IMR-90 (cell line): Measurements from ENCODE around the gene NTRK3. TPM values are rescaled to one million over a fixed set of nuclear protein-coding genes. Genes with fewer than 3 reads are reported as not detected.

Experiments used
- ATAC-seq: fragments of 200-7000 bp; cut with Tn5 transposase; 2 replicates; pipeline ENCODE4 v1.9.1; 2020; ENCODE audit warnings: low read depth, mild to moderate bottlenecking, moderate library complexity
- BruUV-seq: library from RNA; stranded (reverse); fragments of 400-500 nt; replicated peaks from 2 replicates; lab custom pipeline; 2021; lab: Mats Ljungman, UMichigan
- CTCF ChIA-PET: fragments of 300-600 bp; formaldehyde crosslinking; extraction: SDS; loops from one replicate; lab custom pipeline; 2021; ENCODE audit warnings: antibody characterized with exemption; lab: Yijun Ruan, JAX
- POLR2A ChIA-PET: fragments of 300-600 bp; sonication (Branson Sonifier 250); formaldehyde crosslinking; loops from one replicate; lab custom pipeline; 2022; ENCODE audit warnings: antibody characterized with exemption; ENCODE audit not compliant: unreplicated experiment; lab: Charles Lee
- DNase-seq: peaks from one replicate; pipeline ENCODE4 v3.0.0; 2013
- H2AFZ ChIP-seq: replicated peaks from 2 replicates; pipeline ENCODE3; 2013; ENCODE audit warnings: low read length, mild to moderate bottlenecking; ENCODE audit not compliant: poor library complexity
- H2AK5ac ChIP-seq: 2 replicates; pipeline ENCODE4 v1.6.1; 2013; ENCODE audit warnings: low read depth, low read length, inconsistent platforms
- H2AK9ac ChIP-seq: replicated peaks from 2 replicates; pipeline ENCODE3; 2013; ENCODE audit warnings: mild to moderate bottlenecking, low read depth, low read length, moderate library complexity; ENCODE audit not compliant: poor library complexity
- H2BK120ac ChIP-seq: 2 replicates; pipeline ENCODE4 v1.6.1; 2013; ENCODE audit warnings: low read depth, low read length, inconsistent platforms
- H2BK15ac ChIP-seq: 3 replicates; pipeline ENCODE4 v1.6.1; 2013; ENCODE audit warnings: low read depth, low read length, inconsistent platforms
- H2BK20ac ChIP-seq: 2 replicates; pipeline ENCODE4 v1.6.1; 2013; ENCODE audit warnings: low read depth, mild to moderate bottlenecking, inconsistent platforms, low read length, moderate library complexity
- H2BK5ac ChIP-seq: 2 replicates; pipeline ENCODE4 v1.6.1; 2013; ENCODE audit warnings: mild to moderate bottlenecking, low read depth, low read length, inconsistent platforms; ENCODE audit not compliant: poor library complexity, severe bottlenecking
- H3K14ac ChIP-seq: replicated peaks from 2 replicates; pipeline ENCODE4 v1.6.1; 2013; ENCODE audit warnings: low read depth, low read length, inconsistent platforms
- H3K18ac ChIP-seq: 2 replicates; pipeline ENCODE4 v1.6.1; 2013; ENCODE audit warnings: low read depth, low read length, control low read depth
- H3K23ac ChIP-seq: 2 replicates; pipeline ENCODE4 v1.6.1; 2013; ENCODE audit warnings: low read depth, low read length, inconsistent platforms
- H3K27ac ChIP-seq: 2 replicates; pipeline ENCODE4 v1.5.1; 2013; ENCODE audit warnings: mild to moderate bottlenecking, control low read depth, low read length; ENCODE audit not compliant: insufficient read depth
- H3K27me3 ChIP-seq: 2 replicates; pipeline ENCODE4 v1.6.1; 2013; ENCODE audit warnings: low read length; ENCODE audit not compliant: control insufficient read depth, insufficient read depth
- H3K36me3 ChIP-seq: 2 replicates; pipeline ENCODE4 v1.6.1; 2013; ENCODE audit warnings: low read length, mixed read lengths; ENCODE audit not compliant: control insufficient read depth, insufficient read depth
- H3K4ac ChIP-seq: 2 replicates; pipeline ENCODE4 v1.6.1; 2013; ENCODE audit warnings: low read depth, low read length, inconsistent platforms
- H3K4me1 ChIP-seq: 2 replicates; pipeline ENCODE4 v1.6.1; 2013; ENCODE audit warnings: low read length, mixed read lengths; ENCODE audit not compliant: control insufficient read depth, insufficient read depth
- H3K4me2 ChIP-seq: 2 replicates; pipeline ENCODE4 v1.6.1; 2013; ENCODE audit warnings: low read depth, mild to moderate bottlenecking, control low read depth, low read length, moderate library complexity
- H3K4me3 ChIP-seq: 2 replicates; pipeline ENCODE4 v1.5.1; 2013; ENCODE audit warnings: low read depth, mild to moderate bottlenecking, control low read depth, low read length, moderate library complexity; ENCODE audit not compliant: insufficient read depth
- H3K56ac ChIP-seq: 2 replicates; pipeline ENCODE4 v1.6.1; 2013; ENCODE audit warnings: low read length, inconsistent platforms; ENCODE audit not compliant: insufficient read depth; ENCODE audit errors: extremely low read depth
- H3K79me1 ChIP-seq, 2 experiments: 2 replicates each; pipeline ENCODE4 v1.6.1; 2013; ENCODE audit warnings: low read length in 2 of 2, inconsistent platforms in 1 of 2, low read depth in 1 of 2
- H3K9ac ChIP-seq: 2 replicates; pipeline ENCODE4 v1.6.1; 2013; ENCODE audit warnings: low read depth, low read length, control low read depth
- H3K9me1 ChIP-seq: 2 replicates; pipeline ENCODE4 v1.6.1; 2013; ENCODE audit warnings: low read length, inconsistent platforms; ENCODE audit not compliant: insufficient read depth
- H3K9me3 ChIP-seq: 2 replicates; pipeline ENCODE4 v1.6.1; 2013; ENCODE audit warnings: low read length; ENCODE audit not compliant: control insufficient read depth, insufficient read depth
- H4K20me1 ChIP-seq: 2 replicates; pipeline ENCODE4 v1.6.1; 2013; ENCODE audit warnings: low read length, inconsistent platforms; ENCODE audit not compliant: insufficient read depth
- H4K5ac ChIP-seq: 2 replicates; pipeline ENCODE4 v1.6.1; 2013; ENCODE audit warnings: mild to moderate bottlenecking, low read depth, low read length, control low read depth
- H4K8ac ChIP-seq, 2 experiments: 2 replicates each; pipeline ENCODE4 v1.6.1; 2013; ENCODE audit warnings: low read depth in 2 of 2, low read length in 2 of 2, control low read depth in 1 of 2, inconsistent platforms in 1 of 2
- H4K91ac ChIP-seq: 2 replicates; pipeline ENCODE4 v1.6.1; 2013; ENCODE audit warnings: low read depth, low read length, inconsistent platforms; ENCODE audit not compliant: insufficient read depth
- CEBPB ChIP-seq: IDR thresholded peaks from 2 replicates; pipeline ENCODE4 v1.6.1; 2012; ENCODE audit warnings: low read depth, low read length, improper control_type of control experiment
- CHD1 ChIP-seq: IDR thresholded peaks from 2 replicates; pipeline ENCODE4 v1.6.1; 2012; ENCODE audit warnings: low read depth, low read length, improper control_type of control experiment
- FOS ChIP-seq: fragments of 150-350 bp; IDR thresholded peaks from 2 replicates; pipeline ENCODE4 v1.6.1; 2016; ENCODE audit warnings: low read depth, low read length
- MAZ ChIP-seq: IDR thresholded peaks from 2 replicates; pipeline ENCODE4 v1.6.1; 2012; ENCODE audit warnings: low read depth, mild to moderate bottlenecking, low read length, improper control_type of control experiment, moderate library complexity, borderline replicate concordance
- MXI1 ChIP-seq: IDR thresholded peaks from 2 replicates; pipeline ENCODE4 v1.6.1; 2012; ENCODE audit warnings: low read depth, mild to moderate bottlenecking, low read length, moderate library complexity, borderline replicate concordance
- NFE2L2 ChIP-seq: fragments of 150-350 bp; IDR thresholded peaks from 2 replicates; pipeline ENCODE4 v1.6.1; 2016; ENCODE audit warnings: low read depth, mild to moderate bottlenecking, low read length
- POLR2A ChIP-seq: IDR thresholded peaks from 2 replicates; pipeline ENCODE4 v1.6.1; 2012; ENCODE audit warnings: mild to moderate bottlenecking, low read depth, low read length
- RCOR1 ChIP-seq: IDR thresholded peaks from 2 replicates; pipeline ENCODE4 v1.6.1; 2012; ENCODE audit warnings: mild to moderate bottlenecking, low read length, improper control_type of control experiment; ENCODE audit not compliant: insufficient replicate concordance
- SMC3 ChIP-seq: fragments of 150-350 bp; IDR thresholded peaks from 2 replicates; pipeline ENCODE4 v1.6.1; 2016; ENCODE audit warnings: low read depth, mild to moderate bottlenecking, antibody characterized with exemption, low read length, moderate library complexity
- WGBS, 2 experiments: methylation state at CpG; one replicate each; pipeline versions ENCODE4 v1.1.5 to v1.1.7; 2013; ENCODE audit warnings: missing lambda C conversion rate in 2 of 2; ENCODE audit not compliant: insufficient read length in 1 of 2; ENCODE audit errors: extremely low coverage in 2 of 2; 5-methylcytosine and 5-hydroxymethylcytosine counted together
- dilution Hi-C: fragments of 300-500 bp; cut with HindIII; formaldehyde crosslinking; loops from one replicate; pipeline ENCODE4 v1.14.3; 2018; ENCODE audit warnings: low sequenced_read_pairs; ENCODE audit not compliant: unreplicated experiment
- in situ Hi-C: fragments of 300-500 bp; cut with MboI; formaldehyde crosslinking; loops from 3 replicates; pipeline ENCODE4 v1.14.3; 2019; ENCODE audit warnings: low sequenced_read_pairs, inconsistent platforms, mixed read lengths
- intact Hi-C: fragments of 100-400 bp; cut with micrococcal nuclease; formaldehyde crosslinking; loops from 2 replicates; pipeline ENCODE4 v1.10.0; 2022
- polyA plus RNA-seq, 3 experiments: library from polyadenylated mRNA; depleted of rRNA; stranded (reverse); fragments of >200 nt; gene quantifications; 2 replicates each; pipeline ENCODE4 v1.2.3, GENCODE V29; 2012; ENCODE audit warnings: low replicate concordance in 1 of 3
- total RNA-seq: library from RNA; depleted of rRNA; stranded (reverse); fragments of >200 nt; gene quantifications from 2 replicates; pipeline ENCODE4 v1.2.3, GENCODE V29; 2012
- TF ChIP-seq, protein P1 (sequence below): fragments of 150-350 bp; IDR thresholded peaks from 2 replicates; pipeline ENCODE4 v1.6.1; 2017; ENCODE audit warnings: mild to moderate bottlenecking, antibody characterized with exemption, low read length, low read depth
- TF ChIP-seq, protein P2 (sequence below): fragments of 150-350 bp; IDR thresholded peaks from 2 replicates; pipeline ENCODE4 v1.6.1; 2016; ENCODE audit warnings: low read depth, mild to moderate bottlenecking, low read length, moderate library complexity, borderline replicate concordance

The NTRK3 gene
- total and polyA plus RNA-seq, 2 of the 4 experiments (the other 2 are of a cell fraction), result under 0.01 to 0.15 TPM

DNA sequence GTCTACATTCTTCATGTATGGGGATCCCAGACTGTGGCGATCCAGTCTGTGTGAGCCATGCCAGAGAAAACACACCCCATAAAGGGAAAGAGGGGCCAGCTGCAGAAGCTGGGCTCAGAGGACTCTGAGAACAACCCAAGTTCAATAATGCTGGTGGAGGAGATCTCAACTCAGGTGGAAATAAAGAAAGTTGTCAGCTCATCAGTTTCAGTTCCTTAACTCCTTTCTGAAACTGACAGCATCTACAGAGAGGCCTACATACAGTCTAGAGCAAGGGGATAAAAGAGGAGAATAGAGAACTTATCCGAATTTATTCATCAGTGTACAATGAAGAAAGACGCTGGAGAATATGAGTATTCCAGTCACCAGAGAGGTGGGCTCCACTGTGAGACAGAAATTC, 77.0 kb downstream of the NTRK3 start:
- Histone ChIP-seq H3K18ac (no peak overlapping the region), H2BK20ac (no peak overlapping the region), H3K27ac (no peak overlapping the region), H3K79me1 (no peaks in the 10 kb centered on the region), H4K91ac (no peak overlapping the region), H3K4me3 (no peak overlapping the region), H2AFZ (no peak overlapping the region), H2BK15ac (no peak overlapping the region), H3K56ac (no peak overlapping the region), H4K20me1 (no peaks in the 10 kb centered on the region), H3K4me1 (no peaks in the 10 kb centered on the region), H2AK5ac (no peak overlapping the region), H2BK120ac (no peak overlapping the region), H3K9me3 (peaks cover 30% of the 10 kb centered on the region), H3K36me3 (no peaks in the 10 kb centered on the region), H4K5ac (no peak overlapping the region), H3K4me2 (no peak overlapping the region), H3K9ac (no peak overlapping the region), H2BK5ac (no peak overlapping the region), H4K8ac (no peak overlapping the region), H3K9me1 (no peaks in the 10 kb centered on the region), H2AK9ac (no peak overlapping the region), H3K14ac (no peak overlapping the region), H3K4ac (no peak overlapping the region), H3K27me3 (no peaks in the 10 kb centered on the region), H3K23ac (no peak overlapping the region)
- intact Hi-C loops (no loop called here), in situ Hi-C loops (no loop called here), dilution Hi-C loops (no loop called here)
- ChIA-PET CTCF (no interaction called here), POLR2A (no interaction called here)
- WGBS, 2 experiments, result no CpG with 5 or more reads among the region's 3 CpGs
- TF ChIP-seq, protein P1, sequence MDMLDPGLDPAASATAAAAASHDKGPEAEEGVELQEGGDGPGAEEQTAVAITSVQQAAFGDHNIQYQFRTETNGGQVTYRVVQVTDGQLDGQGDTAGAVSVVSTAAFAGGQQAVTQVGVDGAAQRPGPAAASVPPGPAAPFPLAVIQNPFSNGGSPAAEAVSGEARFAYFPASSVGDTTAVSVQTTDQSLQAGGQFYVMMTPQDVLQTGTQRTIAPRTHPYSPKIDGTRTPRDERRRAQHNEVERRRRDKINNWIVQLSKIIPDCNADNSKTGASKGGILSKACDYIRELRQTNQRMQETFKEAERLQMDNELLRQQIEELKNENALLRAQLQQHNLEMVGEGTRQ, result no peak
- no peak for TF ChIP-seq POLR2A
- no peak for TF ChIP-seq RCOR1
- TF ChIP-seq CHD1, result no peak
- TF ChIP-seq, protein P2, sequence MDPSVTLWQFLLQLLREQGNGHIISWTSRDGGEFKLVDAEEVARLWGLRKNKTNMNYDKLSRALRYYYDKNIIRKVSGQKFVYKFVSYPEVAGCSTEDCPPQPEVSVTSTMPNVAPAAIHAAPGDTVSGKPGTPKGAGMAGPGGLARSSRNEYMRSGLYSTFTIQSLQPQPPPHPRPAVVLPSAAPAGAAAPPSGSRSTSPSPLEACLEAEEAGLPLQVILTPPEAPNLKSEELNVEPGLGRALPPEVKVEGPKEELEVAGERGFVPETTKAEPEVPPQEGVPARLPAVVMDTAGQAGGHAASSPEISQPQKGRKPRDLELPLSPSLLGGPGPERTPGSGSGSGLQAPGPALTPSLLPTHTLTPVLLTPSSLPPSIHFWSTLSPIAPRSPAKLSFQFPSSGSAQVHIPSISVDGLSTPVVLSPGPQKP, result no peak
- TF ChIP-seq FOS, result no peak
- TF ChIP-seq MXI1, result no peak
- TF ChIP-seq CEBPB, result no peak
- TF ChIP-seq NFE2L2, result no peak
- no peak for TF ChIP-seq SMC3
- TF ChIP-seq MAZ, result no peak
- no peak for ATAC-seq
- DNase-seq, result no peak
- BruUV-seq, result no TSS peak
